GM12801 (cell line): ENCODE data around the gene SHISA8.

Experiments used
- CTCF ChIP-seq: IDR thresholded peaks from one replicate; pipeline ENCODE4 v1.5.1; 2011; ENCODE audit warnings: control low read depth; ENCODE audit not compliant: insufficient read length; ENCODE audit errors: extremely low read depth

Gene SHISA8

GRCh38 chr22:41873391-41873790, 41.5 kb downstream of the SHISA8 start:
- no peak for TF ChIP-seq CTCF

GRCh38 chr22:41870786-41871185, 44.1 kb downstream of the SHISA8 start:
- TF ChIP-seq CTCF = no peak

- no peak for TF ChIP-seq CTCF
Measured at GRCh38 chr22:41868556-41868955, 46.3 kb downstream of the SHISA8 start.

- TF ChIP-seq CTCF = no peak
Measured at GRCh38 chr22:41863472-41863871, 51.4 kb downstream of the SHISA8 start.

- no peak for TF ChIP-seq CTCF
Measured at GRCh38 chr22:41862530-41863266, 52.2 kb downstream of the SHISA8 start.

GRCh38 chr22:41862160-41862529, 52.7 kb downstream of the SHISA8 start:
- TF ChIP-seq CTCF = no peak
